Gastroesophageal sphincter (tissue), 3 donors: ENCODE results near the gene GABRB3.

Source experiments
- CTCF ChIP-seq, 4 experiments: fragments of 200-600 bp in 2 of 4; fragments of 450-650 bp in 2 of 4; sonication (generic) in 1 of 4; IDR thresholded peaks; one replicate each; pipeline ENCODE4 v1.5.1; 2017 to 2019; ENCODE audit warnings: antibody characterized with exemption in 4 of 4, mild to moderate bottlenecking in 2 of 4, moderate library complexity in 2 of 4
- EP300 ChIP-seq: sonication (generic); formaldehyde crosslinking; IDR thresholded peaks from one replicate; pipeline ENCODE4 v1.6.1; 2017; ENCODE audit warnings: antibody characterized with exemption, mild to moderate bottlenecking

GRCh38 chr15:26690778-26691177, 82.1 kb downstream of the GABRB3 start:
- TF ChIP-seq EP300 = no peak
- no peak for TF ChIP-seq CTCF (IDR thresholded peaks at IDR 0.05)
